Psoas muscle (tissue), 8 donors: ENCODE measurements around the gene NCOA7. TPM values are rescaled to one million over a fixed set of nuclear protein-coding genes. Genes with fewer than 3 reads are reported as not detected.

ENCODE experiments used
- ATAC-seq, 4 donors: fragments of 200-7000 bp; cut with Tn5 transposase; one replicate each; pipeline ENCODE4 v1.9.1; 2020; ENCODE audit warnings: moderate library complexity in 3 of 4, mild to moderate bottlenecking in 2 of 4
- DNase-seq, 2 donors: peaks; one replicate each; pipeline ENCODE4 v3.0.0-alpha.2; 2020
- H3K27ac ChIP-seq: fragments of 200-600 bp; one replicate; pipeline ENCODE4 v1.8.0; 2022
- H3K27me3 ChIP-seq, 3 donors: fragments of 200-600 bp in 1 of 3; one replicate each; pipeline versions ENCODE4 v1.6.1 to v1.8.0; 2013 to 2022; ENCODE audit warnings: low read length in 2 of 3, mild to moderate bottlenecking in 2 of 3, moderate library complexity in 1 of 3; ENCODE audit not compliant: insufficient read depth in 3 of 3
- H3K36me3 ChIP-seq, 2 donors: fragments of 200-600 bp in 1 of 2; one replicate each; pipeline versions ENCODE4 v1.6.1 to v1.8.0; 2013 to 2022; ENCODE audit warnings: low read depth in 1 of 2, mild to moderate bottlenecking in 1 of 2, moderate library complexity in 1 of 2; ENCODE audit not compliant: insufficient read depth in 1 of 2
- H3K4me1 ChIP-seq: fragments of 200-600 bp; one replicate; pipeline ENCODE4 v1.8.0; 2022
- H3K4me3 ChIP-seq: fragments of 200-600 bp; one replicate; pipeline ENCODE4 v1.8.0; 2022; ENCODE audit warnings: mild to moderate bottlenecking
- H3K9me3 ChIP-seq: fragments of 200-600 bp; one replicate; pipeline ENCODE4 v1.8.0; 2022
- CTCF ChIP-seq: fragments of 200-600 bp; IDR thresholded peaks from one replicate; pipeline ENCODE4 v1.8.0; 2022; ENCODE audit warnings: antibody characterized with exemption
- whole genome bisulfite sequencing, 3 donors: extraction: QIAGEN DNeasy Blood & Tissue Kit; methylation state at CpG; one replicate each; pipeline versions ENCODE4 v1.1.6 to v1.1.7; 2013; 5-methylcytosine and 5-hydroxymethylcytosine counted together
- intact Hi-C, 2 donors: fragments of 100-400 bp; cut with DNase I; formaldehyde crosslinking; loops; one replicate each; pipeline versions ENCODE4 v1.11.0 to v1.14.2; 2022
- polyA plus RNA-seq, 3 donors: library from polyadenylated mRNA; stranded (reverse); fragments of 200-250 nt; gene quantifications; one replicate each; pipeline ENCODE4 v1.2.3, GENCODE V29; 2013
- total RNA-seq, 4 donors: library from RNA; stranded (reverse); fragmentation: NEBNext Ultra II Directional in 2 of 4; extraction: Animal tissue kit (Norgen Biotek cat#: 25700) in 2 of 4; gene quantifications; one replicate each; pipeline versions ENCODE4 v1.2.1 to v1.2.4, GENCODE V29; 2021 to 2023
- donor health status: healthy with polysubstance abuse.
- donor health status: DM: no; HTN: no; CAD: no; lungs with moderate emphysema.
- donor health status: Bipolar disorder and iron deficiency.
- donor health status: healthy.
- donor health status: DM: yes; HTN: yes; CAD: no.
- donor health status: DM: no; HTN: no; CAD: no.
- donor health status: DM: no; HTN: no; CAD: no.
- donor health status: DM: yes; HTN: yes; CAD: no.

The NCOA7 gene
- total and polyA plus RNA-seq, 7 donors, result 3.1 to 22.5 (median 8.2) TPM

- intact Hi-C loops, result no loop called here
These were observed 9.4 kb upstream of the NCOA7 start for GRCh38 chr6:125781314-125781868.

DNA sequence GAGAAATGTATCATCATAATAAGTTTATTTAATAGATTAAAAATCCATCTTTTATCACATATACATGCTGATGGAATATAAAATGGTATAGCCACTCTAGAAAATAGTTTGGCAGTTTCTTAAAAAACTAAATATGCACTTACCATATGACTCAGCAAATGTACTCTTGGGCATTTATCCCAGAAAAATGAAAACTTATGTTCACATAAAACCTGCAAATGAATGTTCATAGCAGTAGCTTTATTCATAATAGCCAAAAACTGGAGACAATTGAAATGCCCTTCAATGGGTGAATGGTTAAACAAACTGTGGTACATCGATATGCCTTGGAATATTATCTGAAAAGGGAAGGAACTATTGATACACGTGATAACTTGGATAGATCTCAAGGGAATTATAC, 6.4 kb upstream of the NCOA7 start:
- H3K9me3 ChIP-seq, result no peaks in the 10 kb centered on the region
- ATAC-seq, result no peak
- H3K36me3 ChIP-seq, result no peaks in the 10 kb centered on the region
- H3K4me1 ChIP-seq, result peaks cover 8% of the 10 kb centered on the region
- no peak overlapping the region for H3K4me3 ChIP-seq
- TF ChIP-seq CTCF, result no peak
- H3K27ac ChIP-seq, result no peak overlapping the region
- no peak for DNase-seq
- intact Hi-C loops, result no loop called here
- 82 to 87% (median 85%) methylated on average over 2 of the region's 2 CpGs for WGBS, 3 donors
- H3K27me3 ChIP-seq, result no peaks in the 10 kb centered on the region

More at GRCh38 chr6:125781314-125781868, 9.4 kb upstream of the NCOA7 start:
- H3K4me3 ChIP-seq, result peak overlapping the region; percentile 76
- ATAC-seq (peak in 3 of 4 donors; percentile 24 to 41 (median 33)), DNase-seq (no peak)
- peaks cover 6% of the 10 kb centered on the region for H3K4me1 ChIP-seq
- peak overlapping the region; percentile 97 for H3K27ac ChIP-seq
- WGBS, 3 donors, result 0 to 1% (median 0%) methylated on average over 3 of the region's 3 CpGs
- peak; percentile 6 for TF ChIP-seq CTCF
- H3K36me3 ChIP-seq, result no peaks in the 10 kb centered on the region
- no peaks in the 10 kb centered on the region for H3K9me3 ChIP-seq
- H3K27me3 ChIP-seq, result no peaks in the 10 kb centered on the region

GRCh38 chr6:125787791-125788190, 3.0 kb upstream of the NCOA7 start:
- intact Hi-C loops, result loop anchor here in 1 of 2 donors (2.0 kb wide), 1 partner anchor 171 kb away; no protein-coding TSS in a partner anchor

GRCh38 chr6:125789167-125789566, 1.6 kb upstream of the NCOA7 start:
- DNase-seq, result peak in 1 of 2 donors; percentile 69

More at GRCh38 chr6:125787791-125788190, 3.0 kb upstream of the NCOA7 start:
- no peaks in the 10 kb centered on the region for H3K27me3 ChIP-seq
- no peak overlapping the region for H3K4me3 ChIP-seq
- WGBS, 3 donors, result 35 to 39% (median 35%) methylated on average over 2 of the region's 2 CpGs
- H3K36me3 ChIP-seq, result no peaks in the 10 kb centered on the region
- peaks cover 13% of the 10 kb centered on the region for H3K4me1 ChIP-seq
- TF ChIP-seq CTCF, result peak; percentile 19
- ATAC-seq (no peak), DNase-seq (no peak)
- H3K27ac ChIP-seq, result no peak overlapping the region
- no peaks in the 10 kb centered on the region for H3K9me3 ChIP-seq

More at GRCh38 chr6:125789167-125789566, 1.6 kb upstream of the NCOA7 start:
- 59 to 70% (median 64%) methylated on average over 1 of the region's 1 CpG for WGBS, 3 donors
- Histone ChIP-seq H3K27ac (peak overlapping the region; percentile 91), H3K27me3 (no peaks in the 10 kb centered on the region), H3K4me1 (peaks cover 13% of the 10 kb centered on the region), H3K4me3 (no peak overlapping the region), H3K9me3 (no peaks in the 10 kb centered on the region), H3K36me3 (no peaks in the 10 kb centered on the region)
- no peak for ATAC-seq
- TF ChIP-seq CTCF, result no peak
- intact Hi-C loops, result loop anchor here in 1 of 2 donors (2.0 kb wide), 1 partner anchor 170 kb away; no protein-coding TSS in a partner anchor
